ENCODE measurements around the gene SCT.

SCT gene

GRCh38 chr11:587978-588380 lies 39.0 kb downstream of the SCT start (continued):
- TF ChIP-seq, protein P1, sequence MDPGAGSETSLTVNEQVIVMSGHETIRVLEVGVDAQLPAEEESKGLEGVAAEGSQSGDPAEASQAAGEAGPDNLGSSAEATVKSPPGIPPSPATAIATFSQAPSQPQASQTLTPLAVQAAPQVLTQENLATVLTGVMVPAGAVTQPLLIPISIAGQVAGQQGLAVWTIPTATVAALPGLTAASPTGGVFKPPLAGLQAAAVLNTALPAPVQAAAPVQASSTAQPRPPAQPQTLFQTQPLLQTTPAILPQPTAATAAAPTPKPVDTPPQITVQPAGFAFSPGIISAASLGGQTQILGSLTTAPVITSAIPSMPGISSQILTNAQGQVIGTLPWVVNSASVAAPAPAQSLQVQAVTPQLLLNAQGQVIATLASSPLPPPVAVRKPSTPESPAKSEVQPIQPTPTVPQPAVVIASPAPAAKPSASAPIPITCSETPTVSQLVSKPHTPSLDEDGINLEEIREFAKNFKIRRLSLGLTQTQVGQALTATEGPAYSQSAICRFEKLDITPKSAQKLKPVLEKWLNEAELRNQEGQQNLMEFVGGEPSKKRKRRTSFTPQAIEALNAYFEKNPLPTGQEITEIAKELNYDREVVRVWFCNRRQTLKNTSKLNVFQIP (CRISPR knock-in tag; IDR thresholded peaks at IDR 0.05; ENCODE audit: borderline replicate concordance, low read depth), result no peak
- TF ChIP-seq, protein P2, sequence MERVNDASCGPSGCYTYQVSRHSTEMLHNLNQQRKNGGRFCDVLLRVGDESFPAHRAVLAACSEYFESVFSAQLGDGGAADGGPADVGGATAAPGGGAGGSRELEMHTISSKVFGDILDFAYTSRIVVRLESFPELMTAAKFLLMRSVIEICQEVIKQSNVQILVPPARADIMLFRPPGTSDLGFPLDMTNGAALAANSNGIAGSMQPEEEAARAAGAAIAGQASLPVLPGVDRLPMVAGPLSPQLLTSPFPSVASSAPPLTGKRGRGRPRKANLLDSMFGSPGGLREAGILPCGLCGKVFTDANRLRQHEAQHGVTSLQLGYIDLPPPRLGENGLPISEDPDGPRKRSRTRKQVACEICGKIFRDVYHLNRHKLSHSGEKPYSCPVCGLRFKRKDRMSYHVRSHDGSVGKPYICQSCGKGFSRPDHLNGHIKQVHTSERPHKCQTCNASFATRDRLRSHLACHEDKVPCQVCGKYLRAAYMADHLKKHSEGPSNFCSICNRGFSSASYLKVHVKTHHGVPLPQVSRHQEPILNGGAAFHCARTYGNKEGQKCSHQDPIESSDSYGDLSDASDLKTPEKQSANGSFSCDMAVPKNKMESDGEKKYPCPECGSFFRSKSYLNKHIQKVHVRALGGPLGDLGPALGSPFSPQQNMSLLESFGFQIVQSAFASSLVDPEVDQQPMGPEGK (CRISPR knock-in tag; IDR thresholded peaks at IDR 0.05; ENCODE audit: borderline replicate concordance), result no peak
- TF ChIP-seq ZNF565 (CRISPR knock-in tag; conservative IDR thresholded peaks at IDR 0.05; ENCODE audit: low read depth) (no peak), ZFP30 (CRISPR knock-in tag; IDR thresholded peaks at IDR 0.05) (no peak), BACH2 (CRISPR knock-in tag; IDR thresholded peaks at IDR 0.05; ENCODE audit: borderline replicate concordance) (no peak), ESRRG (CRISPR knock-in tag; IDR thresholded peaks at IDR 0.05) (no peak)

- ATAC-seq, result no peak; the same call in 2 of the 3 replicates
- no peak for TF ChIP-seq CSDC2 (CRISPR knock-in tag; IDR thresholded peaks at IDR 0.05)
- no peak for TF ChIP-seq ZC3H10 (CRISPR knock-in tag; IDR thresholded peaks at IDR 0.05)
- no peak for TF ChIP-seq ISL1 (CRISPR knock-in tag; IDR thresholded peaks at IDR 0.05)
- TF ChIP-seq ARNTL (CRISPR knock-in tag; IDR thresholded peaks at IDR 0.05; ENCODE audit: borderline replicate concordance, low read depth), result no peak
- no peak for TF ChIP-seq ZNF565 (CRISPR knock-in tag; conservative IDR thresholded peaks at IDR 0.05; ENCODE audit: low read depth)
- no peak for TF ChIP-seq ESRRG (CRISPR knock-in tag; IDR thresholded peaks at IDR 0.05)
- no peak for TF ChIP-seq PPARA (CRISPR knock-in tag; IDR thresholded peaks at IDR 0.05; ENCODE audit: borderline replicate concordance)
Measured at GRCh38 chr11:587546-587945, 39.4 kb downstream of the SCT start.

DNA sequence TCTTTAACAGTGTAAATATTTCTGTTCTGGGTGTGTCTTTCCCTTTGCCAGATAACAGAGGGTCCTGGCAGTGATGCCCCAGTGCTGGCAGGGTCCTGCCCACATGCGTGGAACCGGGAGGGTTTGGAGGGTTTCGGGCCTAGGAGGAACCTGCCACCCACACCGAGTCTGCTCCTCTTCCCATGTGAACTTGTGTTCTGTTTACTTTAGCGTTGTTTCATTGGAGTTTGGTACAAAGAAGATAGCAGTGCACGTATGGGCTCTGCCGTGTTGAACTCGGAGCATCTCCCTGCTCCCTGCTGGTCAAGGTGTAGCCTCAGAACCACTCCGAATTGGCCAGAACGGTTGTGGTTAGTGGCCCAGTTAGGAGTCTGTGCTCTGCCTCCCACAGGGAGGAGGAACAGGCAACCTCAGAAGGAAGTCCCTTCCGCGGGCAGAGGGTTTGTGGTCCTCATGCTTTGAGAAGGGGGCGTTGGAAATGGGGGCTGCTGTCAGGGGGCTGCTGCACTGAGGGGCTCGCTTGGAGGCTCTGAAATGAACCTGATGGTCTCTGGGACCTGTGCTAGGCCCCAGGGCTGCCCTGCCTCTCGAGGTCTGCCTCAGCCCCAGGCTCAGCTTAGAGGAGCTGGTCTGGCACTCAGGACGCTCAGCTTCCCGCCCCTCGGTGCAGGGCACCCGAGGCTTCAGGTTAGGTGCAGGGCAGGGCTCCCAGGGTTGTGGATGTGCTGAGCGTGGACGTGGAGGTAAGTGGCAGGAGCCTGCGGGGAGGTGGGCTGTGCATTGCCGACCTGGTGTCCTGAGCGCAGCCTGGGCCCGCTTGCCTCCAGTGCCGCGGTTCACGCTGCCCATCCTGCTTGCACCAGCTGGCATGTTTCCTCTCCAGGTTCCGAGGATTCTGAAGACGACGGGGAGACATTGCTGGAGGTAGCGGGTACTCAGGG lies 40.3 kb downstream of the SCT start:
- no peak; the same call in 2 of the 3 replicates for ATAC-seq
- TF ChIP-seq ZNF70 (CRISPR knock-in tag; IDR thresholded peaks at IDR 0.05) (no peak), ZC3H10 (CRISPR knock-in tag; IDR thresholded peaks at IDR 0.05) (no peak), SNAI2 (CRISPR knock-in tag; IDR thresholded peaks at IDR 0.05) (no peak), GLIS3 (CRISPR knock-in tag; IDR thresholded peaks at IDR 0.05) (no peak), CREB5 (CRISPR knock-in tag; IDR thresholded peaks at IDR 0.05; ENCODE audit: low read depth) (no peak), OSR1 (CRISPR knock-in tag; IDR thresholded peaks at IDR 0.05) (no peak)
- TF ChIP-seq, protein P2 (CRISPR knock-in tag; IDR thresholded peaks at IDR 0.05; ENCODE audit: borderline replicate concordance), result no peak
- TF ChIP-seq, protein P3, sequence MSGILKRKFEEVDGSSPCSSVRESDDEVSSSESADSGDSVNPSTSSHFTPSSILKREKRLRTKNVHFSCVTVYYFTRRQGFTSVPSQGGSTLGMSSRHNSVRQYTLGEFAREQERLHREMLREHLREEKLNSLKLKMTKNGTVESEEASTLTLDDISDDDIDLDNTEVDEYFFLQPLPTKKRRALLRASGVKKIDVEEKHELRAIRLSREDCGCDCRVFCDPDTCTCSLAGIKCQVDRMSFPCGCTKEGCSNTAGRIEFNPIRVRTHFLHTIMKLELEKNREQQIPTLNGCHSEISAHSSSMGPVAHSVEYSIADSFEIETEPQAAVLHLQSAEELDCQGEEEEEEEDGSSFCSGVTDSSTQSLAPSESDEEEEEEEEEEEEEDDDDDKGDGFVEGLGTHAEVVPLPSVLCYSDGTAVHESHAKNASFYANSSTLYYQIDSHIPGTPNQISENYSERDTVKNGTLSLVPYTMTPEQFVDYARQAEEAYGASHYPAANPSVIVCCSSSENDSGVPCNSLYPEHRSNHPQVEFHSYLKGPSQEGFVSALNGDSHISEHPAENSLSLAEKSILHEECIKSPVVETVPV (CRISPR knock-in tag; IDR thresholded peaks at IDR 0.05), result no peak

DNA sequence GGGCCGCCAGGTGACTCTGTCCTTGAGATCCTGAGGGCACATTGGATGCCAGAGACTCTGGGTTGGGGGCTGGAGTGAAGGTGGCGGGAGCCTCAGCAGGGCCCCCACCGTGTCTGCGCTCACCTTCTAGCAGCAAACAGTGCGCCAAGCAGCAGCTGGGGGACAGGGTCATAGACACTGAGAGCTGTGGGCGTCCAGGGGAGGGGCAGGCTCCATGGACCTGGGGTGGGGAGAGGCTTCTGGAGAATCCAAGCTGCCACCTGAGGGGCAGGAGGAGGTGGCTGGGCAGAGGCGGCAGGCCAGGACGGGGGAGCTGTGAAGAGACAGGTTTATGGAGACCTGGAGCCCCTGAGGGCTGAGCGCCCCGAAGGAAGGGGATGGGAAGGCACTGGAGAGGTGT lies 42.7 kb downstream of the SCT start:
- ATAC-seq, result no peak
- TF ChIP-seq PPARA (CRISPR knock-in tag; IDR thresholded peaks at IDR 0.05; ENCODE audit: borderline replicate concordance), result no peak
- TF ChIP-seq, protein P1 (CRISPR knock-in tag; IDR thresholded peaks at IDR 0.05; ENCODE audit: borderline replicate concordance, low read depth), result no peak
- TF ChIP-seq GLIS3 (CRISPR knock-in tag; IDR thresholded peaks at IDR 0.05), result no peak
- TF ChIP-seq ISL1 (CRISPR knock-in tag; IDR thresholded peaks at IDR 0.05), result no peak
- TF ChIP-seq ZFP30 (CRISPR knock-in tag; IDR thresholded peaks at IDR 0.05), result no peak
- TF ChIP-seq TCF4 (CRISPR knock-in tag; IDR thresholded peaks at IDR 0.05; ENCODE audit: borderline replicate concordance), result no peak
- TF ChIP-seq, protein P2 (CRISPR knock-in tag; IDR thresholded peaks at IDR 0.05; ENCODE audit: borderline replicate concordance), result no peak
- TF ChIP-seq ZNF565 (CRISPR knock-in tag; conservative IDR thresholded peaks at IDR 0.05; ENCODE audit: low read depth), result no peak
- TF ChIP-seq ZC3H10 (CRISPR knock-in tag; IDR thresholded peaks at IDR 0.05), result no peak
- TF ChIP-seq, protein P3 (CRISPR knock-in tag; IDR thresholded peaks at IDR 0.05), result no peak
- no peak for TF ChIP-seq ARNTL (CRISPR knock-in tag; IDR thresholded peaks at IDR 0.05; ENCODE audit: borderline replicate concordance, low read depth)
- TF ChIP-seq TOX (CRISPR knock-in tag; IDR thresholded peaks at IDR 0.05; ENCODE audit: borderline replicate concordance), result no peak

Data from SK-N-SH treated with all-trans-retinoic acid at 6 μM for 48 hours (cell line).